WTC11 (cell line): ENCODE results near the gene SYS1. TPM values are rescaled to one million over a fixed set of nuclear protein-coding genes. Genes with fewer than 3 reads are reported as not detected.

Experiments used
- ATF1 ChIP-seq: sonication (generic); formaldehyde crosslinking; IDR thresholded peaks from 2 replicates; pipeline ENCODE4 v1.8.1; 2023; ENCODE audit warnings: mild to moderate bottlenecking, moderate library complexity, missing genetic modification reagents
- EMX1 ChIP-seq: fragments of 250-450 bp; sonication (Bioruptor Pico); IDR thresholded peaks from 2 replicates; pipeline ENCODE4 v1.8.0; 2021; ENCODE audit warnings: mild to moderate bottlenecking
- ESRRA ChIP-seq: sonication (generic); formaldehyde crosslinking; IDR thresholded peaks from 2 replicates; pipeline ENCODE4 v1.8.1; 2022; ENCODE audit warnings: mild to moderate bottlenecking, missing genetic modification reagents, borderline replicate concordance
- GABPB1 ChIP-seq: sonication (generic); formaldehyde crosslinking; IDR thresholded peaks from 2 replicates; pipeline ENCODE4 v1.8.1; 2023; ENCODE audit warnings: mild to moderate bottlenecking, missing genetic modification reagents
- JAZF1 ChIP-seq: fragments of 250-450 bp; sonication (Bioruptor Pico); IDR thresholded peaks from 2 replicates; pipeline ENCODE4 v1.9.0; 2021; ENCODE audit warnings: moderate library complexity, mild to moderate bottlenecking, inconsistent platforms
- MLX ChIP-seq: sonication (generic); formaldehyde crosslinking; IDR thresholded peaks from 2 replicates; pipeline ENCODE4 v1.8.1; 2023; ENCODE audit warnings: mild to moderate bottlenecking, missing genetic modification reagents, moderate library complexity
- OVOL2 ChIP-seq: fragments of 250-450 bp; sonication (Bioruptor Pico); IDR thresholded peaks from 2 replicates; pipeline ENCODE4 v1.9.0; 2021; ENCODE audit warnings: mild to moderate bottlenecking, borderline replicate concordance
- RELA ChIP-seq: sonication (generic); formaldehyde crosslinking; IDR thresholded peaks from 2 replicates; pipeline ENCODE4 v1.8.1; 2022; ENCODE audit warnings: missing genetic modification reagents, mild to moderate bottlenecking, borderline replicate concordance
- STAT6 ChIP-seq: sonication (generic); formaldehyde crosslinking; conservative IDR thresholded peaks from 2 replicates; pipeline ENCODE4 v1.8.1; 2023; ENCODE audit warnings: mild to moderate bottlenecking, low read depth, missing genetic modification reagents, moderate library complexity
- TEAD1 ChIP-seq: sonication (generic); formaldehyde crosslinking; IDR thresholded peaks from 2 replicates; pipeline ENCODE4 v1.8.0; 2022; ENCODE audit warnings: mild to moderate bottlenecking, missing genetic modification reagents
- ZNF532 ChIP-seq: fragments of 250-450 bp; sonication (Bioruptor Pico); IDR thresholded peaks from 2 replicates; pipeline ENCODE4 v1.9.0; 2021; ENCODE audit warnings: mild to moderate bottlenecking, borderline replicate concordance
- total RNA-seq: library from RNA; stranded (reverse); gene quantifications from 3 replicates; pipeline ENCODE4 v1.2.3, GENCODE V29; 2021
- TF ChIP-seq, protein P1 (sequence below): sonication (generic); formaldehyde crosslinking; IDR thresholded peaks from 2 replicates; pipeline ENCODE4 v1.8.0; 2022; ENCODE audit warnings: mild to moderate bottlenecking, missing genetic modification reagents
- TF ChIP-seq, protein P2 (sequence below): sonication (generic); formaldehyde crosslinking; IDR thresholded peaks from 2 replicates; pipeline ENCODE4 v1.8.1; 2023; ENCODE audit warnings: mild to moderate bottlenecking, missing genetic modification reagents, moderate library complexity
- TF ChIP-seq, protein P3 (sequence below): sonication (generic); formaldehyde crosslinking; IDR thresholded peaks from 2 replicates; pipeline ENCODE4 v1.8.0; 2023; ENCODE audit warnings: missing genetic modification reagents, mild to moderate bottlenecking, borderline replicate concordance
- TF ChIP-seq, protein P4 (sequence below): sonication (generic); formaldehyde crosslinking; IDR thresholded peaks from 2 replicates; pipeline ENCODE4 v1.8.0; 2022; ENCODE audit warnings: mild to moderate bottlenecking, missing genetic modification reagents

SYS1 gene
- total RNA-seq, 1 experiment from 2014 or later = 16.4 TPM

DNA sequence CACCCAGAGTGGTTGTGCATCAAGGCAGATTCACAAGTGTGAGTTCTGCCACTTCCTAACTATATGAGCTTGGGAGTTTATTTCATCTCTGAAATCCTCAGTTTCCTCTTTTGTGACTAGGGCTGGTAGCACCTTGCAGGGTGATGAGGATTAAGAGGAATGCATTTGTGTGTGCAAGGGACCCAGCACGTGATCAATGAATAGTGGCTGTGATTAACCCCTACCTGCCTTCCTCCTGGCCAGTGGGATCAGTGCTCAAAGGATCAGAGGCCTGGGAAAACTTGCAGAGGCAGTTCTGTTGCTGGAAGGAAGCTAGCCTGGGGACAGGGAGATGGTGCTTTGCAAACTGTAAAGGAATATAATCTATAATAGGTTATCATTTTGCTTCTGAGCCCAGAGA lies 22.0 kb upstream of the SYS1 start (continued):
- TF ChIP-seq OVOL2 (CRISPR knock-in tag) = no peak
- TF ChIP-seq, protein P1, sequence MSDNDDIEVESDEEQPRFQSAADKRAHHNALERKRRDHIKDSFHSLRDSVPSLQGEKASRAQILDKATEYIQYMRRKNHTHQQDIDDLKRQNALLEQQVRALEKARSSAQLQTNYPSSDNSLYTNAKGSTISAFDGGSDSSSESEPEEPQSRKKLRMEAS (CRISPR knock-in tag) = peak; percentile 36; the same call in 1 of the 2 replicates
- no peak for TF ChIP-seq ESRRA (CRISPR knock-in tag)
- no peak for TF ChIP-seq STAT6 (CRISPR knock-in tag)
- no peak for TF ChIP-seq RELA
- TF ChIP-seq, protein P2, sequence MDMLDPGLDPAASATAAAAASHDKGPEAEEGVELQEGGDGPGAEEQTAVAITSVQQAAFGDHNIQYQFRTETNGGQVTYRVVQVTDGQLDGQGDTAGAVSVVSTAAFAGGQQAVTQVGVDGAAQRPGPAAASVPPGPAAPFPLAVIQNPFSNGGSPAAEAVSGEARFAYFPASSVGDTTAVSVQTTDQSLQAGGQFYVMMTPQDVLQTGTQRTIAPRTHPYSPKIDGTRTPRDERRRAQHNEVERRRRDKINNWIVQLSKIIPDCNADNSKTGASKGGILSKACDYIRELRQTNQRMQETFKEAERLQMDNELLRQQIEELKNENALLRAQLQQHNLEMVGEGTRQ (CRISPR knock-in tag) = peak; percentile 95
- no peak for TF ChIP-seq MLX (CRISPR knock-in tag)
- no peak for TF ChIP-seq JAZF1 (CRISPR knock-in tag)
- no peak for TF ChIP-seq EMX1
- no peak for TF ChIP-seq GABPB1
- no peak for TF ChIP-seq ATF1
- TF ChIP-seq ZNF532 (CRISPR knock-in tag) = 0 out of 2 replicates have a peak, but pooled peaks have one; percentile 53
- peak; percentile 26; the same call in 1 of the 2 replicates for TF ChIP-seq TEAD1 (CRISPR knock-in tag)
- TF ChIP-seq, protein P3, sequence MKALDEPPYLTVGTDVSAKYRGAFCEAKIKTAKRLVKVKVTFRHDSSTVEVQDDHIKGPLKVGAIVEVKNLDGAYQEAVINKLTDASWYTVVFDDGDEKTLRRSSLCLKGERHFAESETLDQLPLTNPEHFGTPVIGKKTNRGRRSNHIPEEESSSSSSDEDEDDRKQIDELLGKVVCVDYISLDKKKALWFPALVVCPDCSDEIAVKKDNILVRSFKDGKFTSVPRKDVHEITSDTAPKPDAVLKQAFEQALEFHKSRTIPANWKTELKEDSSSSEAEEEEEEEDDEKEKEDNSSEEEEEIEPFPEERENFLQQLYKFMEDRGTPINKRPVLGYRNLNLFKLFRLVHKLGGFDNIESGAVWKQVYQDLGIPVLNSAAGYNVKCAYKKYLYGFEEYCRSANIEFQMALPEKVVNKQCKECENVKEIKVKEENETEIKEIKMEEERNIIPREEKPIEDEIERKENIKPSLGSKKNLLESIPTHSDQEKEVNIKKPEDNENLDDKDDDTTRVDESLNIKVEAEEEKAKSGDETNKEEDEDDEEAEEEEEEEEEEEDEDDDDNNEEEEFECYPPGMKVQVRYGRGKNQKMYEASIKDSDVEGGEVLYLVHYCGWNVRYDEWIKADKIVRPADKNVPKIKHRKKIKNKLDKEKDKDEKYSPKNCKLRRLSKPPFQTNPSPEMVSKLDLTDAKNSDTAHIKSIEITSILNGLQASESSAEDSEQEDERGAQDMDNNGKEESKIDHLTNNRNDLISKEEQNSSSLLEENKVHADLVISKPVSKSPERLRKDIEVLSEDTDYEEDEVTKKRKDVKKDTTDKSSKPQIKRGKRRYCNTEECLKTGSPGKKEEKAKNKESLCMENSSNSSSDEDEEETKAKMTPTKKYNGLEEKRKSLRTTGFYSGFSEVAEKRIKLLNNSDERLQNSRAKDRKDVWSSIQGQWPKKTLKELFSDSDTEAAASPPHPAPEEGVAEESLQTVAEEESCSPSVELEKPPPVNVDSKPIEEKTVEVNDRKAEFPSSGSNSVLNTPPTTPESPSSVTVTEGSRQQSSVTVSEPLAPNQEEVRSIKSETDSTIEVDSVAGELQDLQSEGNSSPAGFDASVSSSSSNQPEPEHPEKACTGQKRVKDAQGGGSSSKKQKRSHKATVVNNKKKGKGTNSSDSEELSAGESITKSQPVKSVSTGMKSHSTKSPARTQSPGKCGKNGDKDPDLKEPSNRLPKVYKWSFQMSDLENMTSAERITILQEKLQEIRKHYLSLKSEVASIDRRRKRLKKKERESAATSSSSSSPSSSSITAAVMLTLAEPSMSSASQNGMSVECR (CRISPR knock-in tag) = no peak
- TF ChIP-seq, protein P4, sequence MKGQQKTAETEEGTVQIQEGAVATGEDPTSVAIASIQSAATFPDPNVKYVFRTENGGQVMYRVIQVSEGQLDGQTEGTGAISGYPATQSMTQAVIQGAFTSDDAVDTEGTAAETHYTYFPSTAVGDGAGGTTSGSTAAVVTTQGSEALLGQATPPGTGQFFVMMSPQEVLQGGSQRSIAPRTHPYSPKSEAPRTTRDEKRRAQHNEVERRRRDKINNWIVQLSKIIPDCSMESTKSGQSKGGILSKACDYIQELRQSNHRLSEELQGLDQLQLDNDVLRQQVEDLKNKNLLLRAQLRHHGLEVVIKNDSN (CRISPR knock-in tag) = peak; percentile 95
